T-helper 9 cell (primary cell): ENCODE results near the gene LGR5.

Source experiments
- DNase-seq: peaks from one replicate; pipeline ENCODE4 v3.0.0-alpha.2; 2020
- total RNA-seq, 2 donors: gene quantifications; one replicate each; lab custom pipeline; 2026; lab: John Stamatoyannopoulos, UW

The LGR5 gene, protein sequence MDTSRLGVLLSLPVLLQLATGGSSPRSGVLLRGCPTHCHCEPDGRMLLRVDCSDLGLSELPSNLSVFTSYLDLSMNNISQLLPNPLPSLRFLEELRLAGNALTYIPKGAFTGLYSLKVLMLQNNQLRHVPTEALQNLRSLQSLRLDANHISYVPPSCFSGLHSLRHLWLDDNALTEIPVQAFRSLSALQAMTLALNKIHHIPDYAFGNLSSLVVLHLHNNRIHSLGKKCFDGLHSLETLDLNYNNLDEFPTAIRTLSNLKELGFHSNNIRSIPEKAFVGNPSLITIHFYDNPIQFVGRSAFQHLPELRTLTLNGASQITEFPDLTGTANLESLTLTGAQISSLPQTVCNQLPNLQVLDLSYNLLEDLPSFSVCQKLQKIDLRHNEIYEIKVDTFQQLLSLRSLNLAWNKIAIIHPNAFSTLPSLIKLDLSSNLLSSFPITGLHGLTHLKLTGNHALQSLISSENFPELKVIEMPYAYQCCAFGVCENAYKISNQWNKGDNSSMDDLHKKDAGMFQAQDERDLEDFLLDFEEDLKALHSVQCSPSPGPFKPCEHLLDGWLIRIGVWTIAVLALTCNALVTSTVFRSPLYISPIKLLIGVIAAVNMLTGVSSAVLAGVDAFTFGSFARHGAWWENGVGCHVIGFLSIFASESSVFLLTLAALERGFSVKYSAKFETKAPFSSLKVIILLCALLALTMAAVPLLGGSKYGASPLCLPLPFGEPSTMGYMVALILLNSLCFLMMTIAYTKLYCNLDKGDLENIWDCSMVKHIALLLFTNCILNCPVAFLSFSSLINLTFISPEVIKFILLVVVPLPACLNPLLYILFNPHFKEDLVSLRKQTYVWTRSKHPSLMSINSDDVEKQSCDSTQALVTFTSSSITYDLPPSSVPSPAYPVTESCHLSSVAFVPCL
- 0 to 0.07 reads per million in 2 donors for total RNA-seq

DNA sequence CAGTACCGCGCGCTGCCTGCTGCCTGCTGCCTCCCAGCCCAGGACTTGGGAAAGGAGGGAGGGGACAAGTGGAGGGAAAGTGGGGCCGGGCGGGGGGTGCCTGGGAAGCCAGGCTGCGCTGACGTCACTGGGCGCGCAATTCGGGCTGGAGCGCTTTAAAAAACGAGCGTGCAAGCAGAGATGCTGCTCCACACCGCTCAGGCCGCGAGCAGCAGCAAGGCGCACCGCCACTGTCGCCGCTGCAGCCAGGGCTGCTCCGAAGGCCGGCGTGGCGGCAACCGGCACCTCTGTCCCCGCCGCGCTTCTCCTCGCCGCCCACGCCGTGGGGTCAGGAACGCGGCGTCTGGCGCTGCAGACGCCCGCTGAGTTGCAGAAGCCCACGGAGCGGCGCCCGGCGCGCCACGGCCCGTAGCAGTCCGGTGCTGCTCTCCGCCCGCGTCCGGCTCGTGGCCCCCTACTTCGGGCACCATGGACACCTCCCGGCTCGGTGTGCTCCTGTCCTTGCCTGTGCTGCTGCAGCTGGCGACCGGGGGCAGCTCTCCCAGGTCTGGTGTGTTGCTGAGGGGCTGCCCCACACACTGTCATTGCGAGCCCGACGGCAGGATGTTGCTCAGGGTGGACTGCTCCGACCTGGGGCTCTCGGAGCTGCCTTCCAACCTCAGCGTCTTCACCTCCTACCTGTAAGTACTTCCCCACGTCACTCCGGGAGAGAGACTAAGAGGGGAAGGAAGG, at the start of gene LGR5:
TSS of gene LGR5 (plus strand) at position 186 of the 732 bp plus-strand sequence. CDS start at position 469, 283 bp downstream.
- no peak for DNase-seq

DNA sequence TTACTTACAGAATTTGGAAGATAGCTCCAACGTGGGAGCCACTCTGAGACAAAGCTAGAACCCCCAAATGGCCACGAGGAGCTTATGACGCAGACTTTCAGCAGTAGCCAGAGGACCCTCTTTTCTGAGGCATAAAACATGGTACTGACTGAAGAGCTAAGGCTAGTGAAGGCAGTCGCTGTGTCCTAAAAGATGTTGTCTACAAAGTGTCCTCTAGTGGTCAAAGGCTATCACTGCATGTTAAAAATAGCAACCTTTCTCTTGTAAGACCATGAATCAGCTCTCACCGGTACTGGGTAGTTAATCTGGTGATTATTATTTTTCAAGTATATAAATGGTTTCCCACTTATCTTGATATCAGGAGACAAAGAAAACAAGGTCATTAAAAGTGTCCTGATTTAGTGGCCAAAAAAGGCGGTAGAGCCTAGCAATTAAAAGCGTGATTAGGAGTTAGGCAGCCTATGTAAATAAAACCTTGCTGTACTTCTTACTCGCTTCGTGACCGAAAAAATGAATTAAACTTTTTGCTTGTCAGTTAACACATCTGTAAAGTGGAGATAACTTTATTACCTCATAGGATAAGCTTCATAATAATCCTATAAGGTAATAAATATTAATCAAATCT, 47.0 kb upstream of the LGR5 start:
- no peak for DNase-seq

DNA sequence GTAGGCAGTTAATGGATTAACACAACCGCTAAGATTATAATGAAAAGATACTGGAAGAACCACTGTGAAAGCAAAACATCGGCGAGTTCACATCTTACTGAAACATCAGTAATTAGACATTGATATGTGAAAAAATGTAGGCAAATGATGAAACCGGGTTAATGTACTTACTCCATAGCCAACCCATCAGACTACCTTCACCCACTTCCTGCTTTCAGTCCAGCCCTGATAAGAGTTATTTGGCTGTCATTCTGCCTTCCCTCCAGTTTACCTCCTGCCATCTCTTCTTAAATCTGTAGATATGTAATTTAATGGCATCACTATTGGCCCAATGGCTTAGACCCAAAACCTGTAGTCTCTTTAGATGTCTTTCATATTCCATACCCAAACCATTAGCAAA, 46.0 kb upstream of the LGR5 start:
- no peak for DNase-seq

DNA sequence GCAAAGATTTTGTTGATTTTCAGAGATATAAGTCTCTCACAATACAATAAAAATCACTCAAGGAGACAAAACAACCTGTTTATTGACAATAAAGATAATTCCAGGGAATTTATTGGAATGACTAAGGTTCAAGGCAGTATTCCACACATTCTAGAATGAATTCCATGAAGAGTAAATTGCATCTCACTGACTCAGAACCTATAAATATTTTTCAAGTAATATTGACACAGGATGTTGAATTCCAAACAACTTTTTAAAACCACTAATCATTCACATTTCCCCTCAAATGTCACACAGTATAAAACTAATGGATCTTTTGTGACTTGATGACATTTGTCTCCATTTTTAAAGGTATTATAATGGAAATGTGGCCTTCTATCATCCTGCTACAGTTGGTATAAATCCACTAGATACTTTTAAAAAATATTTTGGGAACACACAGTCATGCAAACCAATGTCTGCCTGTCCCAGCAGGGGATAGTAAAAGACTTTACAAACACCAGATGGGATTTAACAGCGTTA, 42.1 kb upstream of the LGR5 start:
- DNase-seq = no peak

DNA sequence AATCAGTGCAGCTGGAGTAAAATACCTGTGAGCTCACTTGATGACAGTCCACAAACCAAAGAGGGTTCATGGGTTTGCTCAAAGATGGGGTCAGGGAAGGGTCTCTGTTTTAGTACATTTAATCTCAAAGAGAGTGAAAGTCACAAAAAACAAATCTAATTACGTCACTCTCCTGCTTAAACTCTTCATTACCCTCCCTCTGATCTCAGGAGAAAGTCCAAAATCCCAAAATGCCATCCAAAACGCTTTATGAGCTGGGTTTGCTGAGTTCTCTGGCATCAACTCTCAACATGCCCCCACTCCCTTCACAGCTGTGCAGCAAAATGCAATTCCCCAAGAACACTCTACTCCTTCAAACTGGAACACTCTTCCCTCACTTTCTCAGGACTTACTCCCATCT, 40.4 kb upstream of the LGR5 start:
- no peak for DNase-seq

DNA sequence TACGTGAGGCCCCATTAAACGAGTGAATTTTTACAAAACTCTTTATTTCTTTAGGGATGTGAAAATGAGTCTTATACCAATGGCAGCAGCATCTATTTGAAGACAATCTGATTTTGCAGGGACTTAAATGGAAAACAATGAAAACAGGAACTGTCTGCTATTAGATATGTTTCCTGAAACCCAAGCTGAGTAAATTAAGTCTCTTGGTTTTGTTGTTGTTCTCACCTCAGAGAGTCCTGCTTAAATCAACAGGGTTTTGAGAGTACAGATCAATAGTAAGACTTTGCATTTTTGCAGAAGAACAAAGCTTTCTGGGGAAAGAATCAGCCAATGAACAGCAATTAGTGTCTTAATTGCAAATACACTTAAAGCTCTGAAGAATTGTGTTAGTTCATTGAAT, 39.1 kb upstream of the LGR5 start:
- no peak for DNase-seq

DNA sequence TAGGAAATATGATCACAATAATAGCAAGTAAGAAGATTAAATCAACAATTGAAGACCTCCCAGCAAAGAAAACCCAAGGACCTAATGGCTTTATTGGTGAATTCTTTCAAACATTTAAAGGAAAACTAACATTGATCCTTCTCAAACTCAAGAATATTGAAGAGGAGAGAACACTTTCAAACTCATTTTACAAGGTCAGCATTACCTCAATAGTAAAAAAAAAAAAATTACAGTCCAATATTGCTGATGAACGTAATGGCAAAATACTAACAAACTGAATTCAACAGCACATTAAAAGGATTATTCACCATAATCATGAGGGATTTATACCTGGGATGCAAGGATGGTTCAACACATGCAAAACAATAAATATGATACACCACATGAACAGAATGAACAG, 33.7 kb upstream of the LGR5 start:
- DNase-seq = no peak

DNA sequence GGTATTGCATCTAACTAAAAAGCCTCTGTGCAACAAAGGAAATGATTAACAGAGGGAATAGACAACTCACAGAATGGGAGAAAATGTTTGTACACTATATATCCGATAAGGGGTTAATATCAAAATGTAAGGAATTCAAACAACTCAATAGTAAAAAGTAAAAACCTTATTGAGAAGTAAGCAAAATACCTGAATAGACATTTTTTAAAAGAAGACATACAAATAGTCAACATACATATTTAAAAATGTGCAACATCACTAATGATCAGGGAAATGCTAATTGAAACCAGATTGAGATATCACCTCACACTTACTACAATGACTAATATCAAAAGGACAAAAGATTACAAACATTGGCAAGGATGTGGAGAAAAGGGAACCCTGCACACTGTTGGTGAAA, 31.9 kb upstream of the LGR5 start:
- DNase-seq = no peak

DNA sequence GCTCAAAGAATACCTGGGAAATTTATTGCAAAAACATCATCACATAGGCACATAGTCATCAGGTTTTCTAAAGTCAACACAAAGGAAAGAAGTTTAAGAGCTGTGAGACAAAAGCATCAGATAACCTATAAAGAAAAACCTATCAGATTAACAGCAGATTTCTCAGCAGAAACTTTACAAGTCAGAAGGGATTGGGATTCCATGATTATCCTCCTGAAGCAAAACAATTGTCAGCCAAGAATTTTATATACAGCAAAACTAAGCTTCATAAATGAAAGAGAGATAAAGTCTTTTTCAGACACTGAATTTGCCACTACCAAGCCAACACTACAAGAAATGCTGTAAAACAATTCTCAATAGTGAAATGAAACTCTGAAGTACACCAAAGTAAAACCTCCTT, 28.8 kb upstream of the LGR5 start:
- no peak for DNase-seq

DNA sequence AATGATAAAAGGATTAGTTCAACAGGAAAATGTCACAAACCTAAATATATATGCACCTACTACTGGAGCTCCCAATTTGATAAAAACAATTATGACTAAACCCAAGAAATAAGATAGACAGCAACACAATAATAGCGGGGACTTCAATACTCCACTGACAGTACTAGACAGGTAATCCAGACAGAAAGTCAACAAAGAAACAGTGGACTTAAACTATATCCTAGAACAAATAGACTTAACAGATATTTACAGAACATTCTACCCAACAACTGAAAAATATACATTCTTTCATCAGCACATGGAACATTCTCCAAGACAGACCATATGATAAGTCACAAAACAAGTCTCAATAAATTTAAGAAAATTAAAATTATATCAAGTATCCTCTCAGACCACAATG, 28.0 kb upstream of the LGR5 start:
- DNase-seq = no peak

DNA sequence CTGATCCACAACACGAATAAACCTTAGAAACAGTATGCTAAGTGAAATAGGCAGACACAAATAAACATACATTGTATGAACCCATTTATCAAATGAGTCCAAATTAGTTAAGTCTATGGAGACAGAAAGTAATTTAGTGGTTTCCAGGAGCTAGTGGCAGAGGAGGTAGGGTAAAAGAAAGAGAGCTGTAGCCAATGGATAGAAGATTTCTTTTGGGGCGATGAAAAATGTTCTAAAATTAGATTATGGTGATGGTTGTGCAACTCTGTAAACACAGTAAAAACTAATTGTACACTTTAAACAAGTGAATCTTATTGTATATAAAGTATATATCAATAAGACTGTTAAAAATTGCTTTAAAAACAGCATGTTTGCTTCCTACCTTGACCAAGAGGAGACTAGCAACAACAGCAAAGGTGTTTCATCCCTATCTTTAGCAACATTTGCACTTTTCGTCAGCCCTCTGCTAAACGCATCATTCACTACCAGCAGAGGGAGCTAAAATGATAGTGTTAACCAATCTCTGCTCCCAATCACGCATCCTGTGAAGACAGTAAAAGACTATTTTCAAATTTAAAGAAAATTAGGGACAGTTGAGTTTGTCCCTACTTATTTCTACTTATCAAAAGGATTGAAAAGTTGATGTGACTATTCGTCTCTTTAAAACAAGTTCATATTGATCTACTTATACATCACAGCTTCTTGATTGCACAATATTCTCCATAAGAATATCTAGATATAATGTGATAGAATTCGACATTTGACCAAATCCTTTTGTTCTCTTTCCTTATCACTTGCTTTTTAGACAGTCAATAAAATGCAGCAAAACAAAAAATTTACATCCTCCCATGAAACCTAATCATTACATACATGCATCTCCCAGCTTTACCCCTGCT, 24.0 kb upstream of the LGR5 start:
- no peak for DNase-seq

DNA sequence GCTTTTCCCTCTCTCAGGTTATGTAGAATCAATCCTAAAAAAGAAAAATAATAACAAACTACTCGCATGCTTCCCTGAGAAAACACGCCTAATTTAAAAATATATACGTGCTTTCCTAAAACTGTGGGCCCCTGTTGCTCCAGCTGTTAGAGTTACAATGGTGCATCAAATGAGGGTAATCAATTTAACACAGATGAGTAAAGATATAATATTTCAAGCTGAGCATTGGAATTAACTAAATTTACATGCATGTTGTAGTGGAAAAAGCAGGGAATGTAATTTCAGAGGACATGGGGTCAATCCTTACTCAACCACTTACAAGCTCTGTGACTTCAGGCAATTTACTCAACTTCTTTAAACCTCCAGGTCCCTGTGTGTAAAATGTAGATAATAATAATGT, 22.4 kb upstream of the LGR5 start:
- no peak for DNase-seq

DNA sequence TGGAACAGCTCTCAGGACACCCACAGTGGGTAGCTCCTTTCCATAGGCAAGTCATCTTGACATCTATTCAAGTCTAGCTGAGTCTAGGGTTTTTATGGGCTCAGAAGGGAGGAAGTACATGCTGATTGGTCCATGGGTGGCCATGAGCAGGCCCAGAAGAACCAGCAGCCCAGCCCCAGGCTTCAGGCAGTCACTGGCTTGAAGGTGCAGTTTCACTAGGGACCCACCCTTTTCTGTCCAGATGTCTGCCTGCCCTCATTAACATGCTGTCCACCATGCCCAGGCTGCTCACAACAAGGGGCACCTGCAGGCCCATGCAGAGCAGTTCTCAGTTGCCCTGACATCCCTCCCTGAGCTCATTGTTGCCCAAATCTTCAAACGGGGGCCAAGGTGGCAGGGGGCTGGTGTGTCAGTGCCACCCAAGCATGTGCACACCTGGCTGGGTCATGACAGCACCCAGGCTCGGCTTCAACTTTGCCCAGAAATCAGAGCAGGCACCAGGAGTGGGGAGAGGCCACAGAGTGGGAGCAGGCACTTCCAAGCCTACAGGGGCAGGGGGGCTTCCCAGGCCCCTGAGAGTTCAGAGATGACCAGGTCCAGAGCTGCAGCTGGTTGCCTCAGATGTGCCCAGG, 18.7 kb upstream of the LGR5 start:
- no peak for DNase-seq

DNA sequence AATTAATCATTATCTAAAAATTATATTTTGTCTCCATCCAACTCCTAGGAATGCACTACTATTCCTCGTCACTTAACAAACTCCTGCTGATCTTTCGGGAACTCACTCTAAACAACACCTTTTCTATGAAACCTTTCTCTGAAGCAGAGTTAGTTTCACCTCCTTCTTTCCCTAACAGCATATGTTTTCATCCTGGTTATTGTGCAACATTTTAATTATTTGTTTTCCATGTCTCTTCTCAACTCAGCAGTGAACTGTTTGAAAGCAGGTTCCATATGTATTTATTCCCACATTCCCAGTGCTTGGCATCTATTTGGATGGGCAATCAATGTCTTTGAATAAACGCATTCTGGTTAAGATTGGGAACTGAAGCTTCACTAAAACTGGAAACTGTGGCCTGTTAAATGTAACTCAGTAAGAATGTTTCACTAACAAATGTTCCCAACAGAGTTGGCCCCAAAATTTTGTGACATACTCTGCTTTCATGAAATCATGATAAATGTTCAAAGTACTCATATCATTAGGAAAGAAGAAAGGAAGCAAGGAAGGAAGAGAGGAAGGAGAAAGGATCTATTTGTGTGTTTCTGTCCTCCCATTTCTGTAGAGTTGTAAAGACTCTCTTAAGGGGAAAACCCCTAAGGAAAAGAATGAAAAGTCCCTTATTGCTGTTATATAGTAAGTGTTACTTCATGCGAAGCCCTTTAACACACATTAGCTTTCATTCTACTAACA, 13.9 kb upstream of the LGR5 start:
- DNase-seq = no peak

DNA sequence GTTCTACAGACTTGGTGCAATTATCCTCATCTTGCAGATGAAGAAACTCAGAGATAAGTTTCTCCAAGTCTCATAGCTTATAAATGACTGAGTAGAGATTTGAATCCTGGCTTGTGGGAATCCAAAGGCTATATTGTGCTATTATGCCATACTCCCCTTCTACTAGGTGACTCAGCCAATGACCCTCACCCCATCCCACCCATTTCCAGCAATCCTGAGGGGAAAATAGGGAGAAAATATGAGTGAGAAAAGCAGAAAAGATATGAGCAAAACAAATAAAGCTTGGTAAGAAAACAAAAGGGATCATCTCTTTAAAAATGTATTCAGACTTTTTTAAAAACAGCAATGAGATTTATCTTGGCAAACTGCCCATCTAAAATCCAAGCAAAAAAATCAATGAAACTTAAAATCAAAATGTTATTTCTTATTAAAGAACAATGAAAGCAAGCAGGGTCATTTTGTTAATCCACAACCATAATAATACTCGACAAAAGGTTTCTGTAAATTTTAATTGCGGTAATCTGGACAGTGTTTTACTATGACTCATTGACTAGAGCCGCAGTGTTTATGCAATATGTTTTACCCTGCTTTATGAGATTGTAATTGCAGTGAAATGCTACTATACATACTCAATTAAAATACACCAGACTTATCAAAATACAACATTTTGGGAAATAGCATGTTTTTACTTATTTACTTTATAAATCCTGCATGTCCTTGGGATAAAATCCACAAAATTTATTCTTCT, 13.1 kb upstream of the LGR5 start:
- no peak for DNase-seq

DNA sequence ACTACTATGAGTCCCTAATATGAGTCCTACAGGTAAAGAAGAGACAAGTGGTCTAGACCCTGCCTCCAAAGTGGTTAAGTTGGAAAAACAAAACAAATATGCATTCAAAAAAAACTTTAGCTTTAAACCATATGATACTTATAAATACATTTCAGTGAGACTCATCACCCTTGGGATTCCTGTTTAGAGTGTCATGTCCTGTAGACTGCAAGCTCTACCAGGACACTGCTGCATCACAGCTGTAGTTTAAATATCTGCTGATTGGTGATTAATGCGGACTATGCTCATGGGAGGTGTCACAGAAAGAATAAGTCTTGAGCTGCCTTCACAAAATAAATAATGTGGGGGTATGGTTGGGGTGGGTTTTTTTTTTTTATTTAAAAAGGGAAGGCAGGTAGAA, 8.8 kb upstream of the LGR5 start:
- no peak for DNase-seq

DNA sequence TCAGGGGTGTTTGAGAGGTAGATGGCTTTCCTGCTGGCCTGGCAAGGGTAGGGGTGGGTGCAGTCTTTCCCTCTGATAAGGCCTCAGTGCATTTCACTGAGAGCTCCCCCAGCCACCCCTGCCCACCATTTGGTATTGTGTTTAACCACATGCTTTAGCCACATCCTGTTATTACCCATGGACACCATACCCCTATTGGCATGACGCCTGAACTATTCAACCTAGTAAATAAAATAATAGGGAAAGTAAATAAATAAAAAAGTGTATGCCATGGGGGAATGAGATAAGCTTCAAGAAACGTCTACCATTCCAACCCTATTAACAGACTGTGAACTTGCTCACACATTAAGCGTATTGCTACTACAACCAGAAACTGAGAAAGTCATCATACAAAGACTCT, 7.6 kb upstream of the LGR5 start:
- DNase-seq = no peak

DNA sequence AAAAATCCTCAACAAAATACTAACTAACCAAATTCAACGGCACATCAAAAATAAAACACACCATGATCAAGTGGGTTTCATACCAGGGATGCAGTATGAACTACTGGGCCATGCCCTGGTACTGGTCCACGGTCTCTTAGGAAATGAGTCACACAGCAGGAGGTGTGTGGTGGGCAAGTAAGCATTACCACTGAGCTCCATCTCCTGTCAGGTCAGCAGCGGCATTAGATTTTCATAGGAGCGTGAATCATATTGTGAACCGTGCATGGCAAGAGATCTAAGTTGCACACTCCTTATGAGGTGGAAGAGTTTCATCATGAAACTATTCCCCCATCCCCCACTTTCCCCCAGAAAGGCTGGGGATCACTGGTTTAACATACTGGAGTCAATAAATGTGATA, 6.7 kb upstream of the LGR5 start:
- no peak for DNase-seq

DNA sequence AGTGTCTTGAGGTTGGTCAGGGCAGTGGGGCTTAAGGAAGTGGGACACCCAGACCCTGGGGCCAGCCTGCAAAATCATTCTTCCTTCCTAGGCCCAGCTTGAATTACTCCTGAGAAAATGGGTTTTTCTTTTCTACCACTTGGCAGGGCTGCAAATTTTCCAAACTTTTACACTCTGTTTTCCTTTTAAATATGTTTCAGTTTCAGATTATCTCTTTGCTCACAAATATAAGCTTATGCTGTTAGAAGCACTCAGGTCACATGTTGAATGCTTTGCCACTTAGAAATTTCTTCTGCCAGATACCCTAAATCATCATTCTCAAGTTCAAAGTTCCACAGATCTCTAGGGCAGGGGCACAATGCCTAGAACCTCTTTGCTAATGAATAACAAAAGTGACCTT, 2.9 kb upstream of the LGR5 start:
- DNase-seq = no peak
